Activated B cell treated with CpG ODN at 0.5 μM for 24 hours (primary cell): Measurements from ENCODE around the gene MCM7. TPM values are rescaled to one million over a fixed set of nuclear protein-coding genes. Genes with fewer than 3 reads are reported as not detected.
"Not testable (repeated sequence)": the region's sequence is repeated elsewhere in the genome, so short reads cannot be mapped to it uniquely, and the experiment has no call there.

ENCODE experiments used
- ATAC-seq: fragments of 200-7000 bp; cut with Tn5 transposase; one replicate; pipeline ENCODE4 v1.10.0; 2021; ENCODE audit warnings: low read depth, mild to moderate bottlenecking, moderate library complexity
- CTCF ChIA-PET: fragments of 350-600 bp; sonication (Branson Sonifier 250); formaldehyde crosslinking; loops from one replicate; lab custom pipeline; 2021; ENCODE audit warnings: antibody characterized with exemption; lab: Charles Lee
- POLR2A ChIA-PET: fragments of 350-600 bp; sonication (Branson Sonifier 250); formaldehyde crosslinking; loops from one replicate; lab custom pipeline; 2021; ENCODE audit warnings: antibody characterized with exemption; lab: Charles Lee
- DNase-seq: peaks from one replicate; pipeline ENCODE4 v3.0.0; 2022
- H3K27ac Mint-ChIP-seq: one replicate; pipeline ENCODE4 v1.8.0; 2020; ENCODE audit warnings: mixed read lengths
- H3K27me3 Mint-ChIP-seq: one replicate; pipeline ENCODE4 v1.8.0; 2021; ENCODE audit warnings: mixed read lengths
- H3K36me3 Mint-ChIP-seq: one replicate; pipeline ENCODE4 v1.8.0; 2021; ENCODE audit warnings: low read depth, mixed read lengths
- H3K4me1 Mint-ChIP-seq: one replicate; pipeline ENCODE4 v1.8.0; 2021; ENCODE audit warnings: mixed read lengths
- H3K4me3 Mint-ChIP-seq: one replicate; pipeline ENCODE4 v1.8.0; 2020; ENCODE audit warnings: mild to moderate bottlenecking, mixed read lengths
- H3K9me3 Mint-ChIP-seq: one replicate; pipeline ENCODE4 v1.8.0; 2020; ENCODE audit warnings: mixed read lengths
- intact Hi-C: fragments of 100-400 bp; cut with micrococcal nuclease; formaldehyde crosslinking; loops from one replicate; pipeline ENCODE4 v1.15.1; 2024
- total RNA-seq: library from RNA; stranded (reverse); gene quantifications from 2 replicates; pipeline ENCODE4 v1.2.3, GENCODE V29; 2022
- TF ChIP-seq, protein P1 (sequence below): fragments of 200-600 bp; IDR thresholded peaks from one replicate; pipeline ENCODE4 v1.8.0; 2022; ENCODE audit warnings: antibody characterized with exemption, mild to moderate bottlenecking

MCM7 gene
- total RNA-seq: 99.7 and 104 TPM in 2 replicates

DNA sequence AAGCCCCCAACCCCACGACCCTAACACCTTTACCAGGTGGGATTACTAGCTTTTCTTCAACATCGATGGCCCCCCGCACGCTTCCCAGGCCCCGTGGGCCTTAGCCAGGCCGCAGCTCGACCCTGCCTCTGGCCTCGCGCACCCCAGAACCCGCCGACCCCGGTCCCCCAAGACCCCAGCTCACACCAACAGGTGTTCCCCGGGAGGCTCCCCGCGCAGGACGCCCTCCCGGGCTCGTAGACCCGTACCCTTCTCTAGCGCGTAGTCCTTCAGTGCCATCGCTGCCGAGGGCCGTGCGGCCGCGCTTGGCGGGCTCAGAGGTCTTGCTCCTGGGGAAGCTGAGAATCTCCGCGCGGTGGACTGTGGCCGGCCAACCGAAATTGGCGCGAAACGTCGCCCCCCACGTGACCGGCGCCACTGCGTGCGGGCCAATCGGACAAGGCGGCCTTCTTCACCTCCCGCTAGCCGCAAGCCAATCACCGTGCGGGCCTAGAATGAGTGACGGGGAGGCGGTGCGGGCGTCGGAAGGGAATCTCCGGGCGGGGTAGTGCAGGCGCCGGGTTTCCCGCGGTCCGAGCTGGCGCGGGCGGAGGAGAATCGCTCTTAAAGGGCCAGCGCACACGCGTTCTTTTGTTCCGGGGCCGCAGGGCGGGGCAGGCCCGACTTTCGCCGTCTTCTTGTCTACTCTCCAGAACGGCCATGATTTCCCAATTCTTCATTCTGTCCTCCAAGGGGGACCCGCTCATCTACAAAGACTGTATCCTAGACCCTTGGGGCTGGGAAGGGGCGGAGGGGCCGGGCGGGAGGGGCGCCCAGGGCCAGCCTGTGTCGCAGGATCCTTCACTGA, at the start of gene MCM7, which contains the start of gene AP4M1:
MCM7 (minus strand) TSS at position 382 of the 847 bp plus-strand sequence; CDS start at position 279, 103 bp downstream.
AP4M1 (plus strand) TSS at position 628 of the 847 bp plus-strand sequence; CDS start at position 700, 72 bp downstream.
- ChIA-PET POLR2A (interaction anchor here (0.5 to 4.1 kb wide), 32 partner anchors 9 to 788 kb away, joined by 3 to 64 read pairs (median 6); partner anchors contain the start of genes COPS6, FBXO24, LAMTOR4 and LRCH4), CTCF (interaction anchor here (0.8 to 1.5 kb wide), 4 partner anchors 11 to 31 kb away, joined by 3 to 4 read pairs (median 4); no protein-coding TSS in a partner anchor)
- no peaks in the 10 kb centered on the region for H3K27me3 Mint-ChIP-seq
- peaks cover 32% of the 10 kb centered on the region for H3K4me1 Mint-ChIP-seq
- intact Hi-C loops: loop anchor here (1.0 kb wide), 2 partner anchors 18 to 19 kb away; partner anchors contain the start of genes CNPY4 and TAF6
- DNase-seq: peak; percentile 92
- peak within 1 kb of the TSS; percentile 92 for H3K4me3 Mint-ChIP-seq
- H3K9me3 Mint-ChIP-seq: no peaks in the 10 kb centered on the region
- peaks cover 67% of the 10 kb centered on the region for H3K36me3 Mint-ChIP-seq
- peak within 1 kb of the TSS; percentile 87 for H3K27ac Mint-ChIP-seq
- TF ChIP-seq, protein P1, sequence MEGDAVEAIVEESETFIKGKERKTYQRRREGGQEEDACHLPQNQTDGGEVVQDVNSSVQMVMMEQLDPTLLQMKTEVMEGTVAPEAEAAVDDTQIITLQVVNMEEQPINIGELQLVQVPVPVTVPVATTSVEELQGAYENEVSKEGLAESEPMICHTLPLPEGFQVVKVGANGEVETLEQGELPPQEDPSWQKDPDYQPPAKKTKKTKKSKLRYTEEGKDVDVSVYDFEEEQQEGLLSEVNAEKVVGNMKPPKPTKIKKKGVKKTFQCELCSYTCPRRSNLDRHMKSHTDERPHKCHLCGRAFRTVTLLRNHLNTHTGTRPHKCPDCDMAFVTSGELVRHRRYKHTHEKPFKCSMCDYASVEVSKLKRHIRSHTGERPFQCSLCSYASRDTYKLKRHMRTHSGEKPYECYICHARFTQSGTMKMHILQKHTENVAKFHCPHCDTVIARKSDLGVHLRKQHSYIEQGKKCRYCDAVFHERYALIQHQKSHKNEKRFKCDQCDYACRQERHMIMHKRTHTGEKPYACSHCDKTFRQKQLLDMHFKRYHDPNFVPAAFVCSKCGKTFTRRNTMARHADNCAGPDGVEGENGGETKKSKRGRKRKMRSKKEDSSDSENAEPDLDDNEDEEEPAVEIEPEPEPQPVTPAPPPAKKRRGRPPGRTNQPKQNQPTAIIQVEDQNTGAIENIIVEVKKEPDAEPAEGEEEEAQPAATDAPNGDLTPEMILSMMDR: no peak
- peak; percentile 86 for ATAC-seq

DNA sequence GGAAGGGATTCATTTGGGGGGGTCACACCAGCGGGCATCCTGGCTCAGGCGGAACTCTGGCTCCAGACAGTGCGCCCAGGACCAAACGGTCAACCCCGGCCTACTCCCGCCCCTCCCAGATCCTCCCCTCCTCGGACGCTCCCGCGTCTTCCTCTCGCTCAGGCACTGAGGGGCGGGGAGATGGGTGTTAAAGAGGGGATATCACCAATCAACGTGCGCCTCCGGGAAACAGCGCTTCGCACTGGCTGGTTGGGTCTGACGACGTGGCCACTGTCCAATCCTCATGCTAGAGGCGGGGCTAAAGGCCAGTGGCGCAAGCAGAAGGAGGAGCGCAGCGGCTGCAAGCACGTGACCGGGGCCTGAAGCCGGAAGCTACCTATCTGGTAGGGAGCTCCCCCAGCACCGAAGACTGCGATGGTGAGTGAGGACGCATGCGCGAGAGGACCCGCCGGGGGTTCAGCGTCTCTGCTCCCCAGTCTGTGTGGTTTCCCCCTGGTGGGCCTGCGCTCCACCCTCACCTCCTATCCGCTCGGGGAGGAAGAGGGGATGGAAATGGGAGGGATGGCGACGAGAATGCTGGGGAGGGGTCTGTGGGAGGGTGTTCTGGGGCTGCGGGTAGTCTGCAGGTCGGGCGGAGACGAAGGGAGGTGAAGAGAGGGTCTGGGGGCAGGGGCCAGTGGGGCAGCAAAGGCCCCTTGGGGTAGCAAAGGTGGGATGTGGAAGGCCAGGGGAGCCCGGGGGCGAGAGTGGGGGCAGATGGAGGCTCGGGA, 47.5 kb upstream of the MCM7 start, which contains the start of gene LAMTOR4:
LAMTOR4 (plus strand) TSS at position 360 of the 770 bp plus-strand sequence; CDS start at position 415, 55 bp downstream.
- DNase-seq (peak; percentile 86), ATAC-seq (peak; percentile 98)
- H3K4me3 Mint-ChIP-seq: peak within 1 kb of the TSS; percentile 100
- intact Hi-C loops: loop anchor here (1.0 to 2.0 kb wide), 8 partner anchors 10 to 280 kb away; partner anchors contain the start of genes GPC2, MEPCE, STAG3 and TRAPPC14
- no peaks in the 10 kb centered on the region for H3K27me3 Mint-ChIP-seq
- CTCF ChIA-PET: interaction anchor here (0.6 to 1.3 kb wide), 5 partner anchors 16 to 103 kb away, joined by 3 to 5 read pairs (median 4); no protein-coding TSS in a partner anchor
- POLR2A ChIA-PET: interaction anchor here (0.6 to 3.2 kb wide), 40 partner anchors 8 to 740 kb away, joined by 3 to 57 read pairs (median 5); partner anchors contain the start of genes AP4M1, BUD31, FBXO24 and GAL3ST4
- TF ChIP-seq, protein P1: no peak
- peaks cover 31% of the 10 kb centered on the region for H3K36me3 Mint-ChIP-seq
- H3K9me3 Mint-ChIP-seq: no peaks in the 10 kb centered on the region
- H3K27ac Mint-ChIP-seq: peak within 1 kb of the TSS; percentile 99
- H3K4me1 Mint-ChIP-seq: peaks cover 46% of the 10 kb centered on the region

DNA sequence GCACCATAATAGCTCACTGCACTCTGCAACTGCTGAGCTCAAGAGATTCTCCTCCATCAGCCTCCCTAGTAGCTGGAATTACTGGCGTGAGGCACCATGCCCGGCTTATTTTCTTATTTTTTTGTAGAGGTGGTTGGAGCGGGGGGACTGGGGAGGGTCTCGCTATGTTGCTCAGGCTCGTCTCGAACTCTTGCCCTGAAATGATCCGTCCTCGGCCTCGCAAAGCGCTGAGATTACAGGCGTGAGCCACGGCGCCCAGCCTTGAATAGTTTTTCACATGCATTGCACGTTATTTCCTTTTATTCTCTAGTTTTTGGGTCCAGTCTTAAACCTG, 47.0 kb upstream of the MCM7 start:
- Mint-ChIP-seq H3K36me3 (peaks cover 26% of the 10 kb centered on the region), H3K27me3 (no peaks in the 10 kb centered on the region), H3K4me3 (peak overlapping the region; percentile 100), H3K4me1 (peaks cover 43% of the 10 kb centered on the region), H3K9me3 (no peaks in the 10 kb centered on the region), H3K27ac (peak overlapping the region; percentile 99)
- TF ChIP-seq, protein P1: no peak
- POLR2A ChIA-PET: interaction anchor here (0.6 to 3.2 kb wide), 37 partner anchors 8 to 1126 kb away, joined by 3 to 57 read pairs (median 5); partner anchors contain the start of genes AP4M1, BUD31, FBXO24 and GAL3ST4
- ATAC-seq (peak; percentile 0), DNase-seq (no peak)
- CTCF ChIA-PET: interaction anchor here (1.0 to 1.3 kb wide), 5 partner anchors 15 to 52 kb away, joined by 3 to 5 read pairs (median 4); no protein-coding TSS in a partner anchor
- intact Hi-C loops: loop anchor here (1.0 to 2.0 kb wide), 8 partner anchors 10 to 281 kb away; partner anchors contain the start of genes GPC2, MEPCE, STAG3 and TRAPPC14

DNA sequence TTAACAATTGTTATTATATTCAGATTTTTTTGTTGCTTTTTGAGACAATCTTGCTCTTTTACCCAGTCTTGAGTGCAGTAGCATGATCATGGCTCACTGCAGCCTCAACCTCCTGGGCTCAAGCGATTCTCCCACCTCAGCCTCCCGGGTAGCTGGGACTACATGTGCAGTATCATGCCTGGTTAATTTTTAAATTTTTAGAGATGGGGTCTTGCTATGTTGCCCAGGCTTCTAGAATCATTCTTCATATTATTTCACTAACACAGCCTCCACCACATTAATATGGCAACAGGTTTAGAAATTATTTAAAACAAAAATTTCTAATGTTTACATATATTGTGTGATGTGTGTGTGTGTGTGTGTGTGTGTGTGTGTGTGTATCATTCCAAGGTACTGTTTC, 46.1 kb upstream of the MCM7 start:
- intact Hi-C loops: no loop called here
- DNase-seq (no peak), ATAC-seq (no peak)
- TF ChIP-seq, protein P1: no peak
- CTCF ChIA-PET: interaction anchor here (1.1 to 1.2 kb wide), 2 partner anchors 14 to 18 kb away, joined by 3 read pairs; no protein-coding TSS in a partner anchor
- Mint-ChIP-seq H3K4me1 (peaks cover 35% of the 10 kb centered on the region), H3K36me3 (peaks cover 18% of the 10 kb centered on the region), H3K9me3 (no peaks in the 10 kb centered on the region), H3K4me3 (no peak overlapping the region), H3K27me3 (no peaks in the 10 kb centered on the region), H3K27ac (no peak overlapping the region)
- POLR2A ChIA-PET: interaction anchor here (0.6 to 3.2 kb wide), 7 partner anchors 9 to 738 kb away, joined by 3 to 31 read pairs (median 13); partner anchors contain the start of genes BUD31, GPC2, MBLAC1 and PDAP1

DNA sequence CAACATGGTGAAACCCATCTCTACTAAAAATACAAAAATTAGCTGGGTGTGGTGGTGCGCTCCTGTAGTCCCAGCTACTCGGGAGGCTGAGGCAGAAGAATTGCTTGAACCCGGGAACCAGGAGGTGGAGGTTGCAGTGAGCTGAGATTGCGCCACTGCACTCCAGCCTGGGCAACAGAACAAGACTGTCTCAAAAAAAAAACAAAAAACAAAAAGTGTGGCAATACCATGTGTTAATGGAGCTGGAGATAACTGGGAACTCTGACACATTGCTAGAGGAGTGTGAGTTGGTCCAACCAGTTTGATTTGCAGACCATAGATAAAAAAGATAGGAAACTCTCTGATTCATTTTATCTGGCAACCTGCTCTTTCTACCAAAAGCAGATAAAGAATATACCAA, 45.2 kb upstream of the MCM7 start:
- DNase-seq, H3K9me3 Mint-ChIP-seq, H3K4me3 Mint-ChIP-seq, H3K27ac Mint-ChIP-seq, H3K27me3 Mint-ChIP-seq, intact Hi-C loops, ATAC-seq: not testable (repeated sequence)
- ChIA-PET CTCF (interaction anchor here (1.2 kb wide), 1 partner anchor 14 kb away, joined by 5 read pairs; no protein-coding TSS in a partner anchor), POLR2A (interaction anchor here (0.5 to 2.9 kb wide), 8 partner anchors 8 to 766 kb away, joined by 3 to 31 read pairs (median 4); partner anchors contain the start of genes AP4M1, GPC2 and STAG3)
- peaks cover 12% of the 10 kb centered on the region for H3K36me3 Mint-ChIP-seq
- peaks cover 30% of the 10 kb centered on the region for H3K4me1 Mint-ChIP-seq
